Neural cell (in vitro differentiated cells): ENCODE results near the gene NOS1AP. TPM values are rescaled to one million over a fixed set of nuclear protein-coding genes. Genes with fewer than 3 reads are reported as not detected.

ENCODE experiments used
- H2AFZ ChIP-seq: fragments of 200-600, 300-800 bp; sonication (generic), shearing (Covaris generic); 2 replicates; pipeline ENCODE4 v1.6.0; 2014; ENCODE audit warnings: low read depth, mild to moderate bottlenecking, antibody characterized with exemption, low read length, moderate library complexity
- H3F3A ChIP-seq: fragments of 200-600 bp; shearing (Covaris generic); 2 replicates; pipeline ENCODE4 v1.6.1; 2016; ENCODE audit warnings: mild to moderate bottlenecking, moderate library complexity, mixed read lengths, antibody characterized with exemption, low read length; ENCODE audit not compliant: insufficient read depth, poor library complexity, severe bottlenecking
- H3K27ac ChIP-seq: fragments of 200-600, 300-800 bp; sonication (generic), shearing (Covaris generic); 2 replicates; pipeline ENCODE4 v1.5.1; 2014; ENCODE audit warnings: mild to moderate bottlenecking, low read length, moderate library complexity
- H3K27me3 ChIP-seq: fragments of 300-800, 200-600 bp; sonication (generic), shearing (Covaris generic); 2 replicates; pipeline ENCODE4 v1.6.0; 2014; ENCODE audit warnings: mild to moderate bottlenecking, low read depth, low read length, moderate library complexity; ENCODE audit not compliant: insufficient read depth
- H3K36me3 ChIP-seq: fragments of 300-800, 200-600 bp; sonication (generic), shearing (Covaris generic); 2 replicates; pipeline ENCODE4 v1.5.1; 2014; ENCODE audit warnings: mild to moderate bottlenecking, antibody characterized with exemption, low read length, moderate library complexity; ENCODE audit not compliant: insufficient read depth
- H3K4me2 ChIP-seq: fragments of 300-800, 200-600 bp; sonication (generic), shearing (Covaris generic); 2 replicates; pipeline ENCODE4 v1.6.0; 2014; ENCODE audit warnings: mild to moderate bottlenecking, low read length
- H3K4me3 ChIP-seq: fragments of 300-800, 200-600 bp; sonication (generic), shearing (Covaris generic); 2 replicates; pipeline ENCODE4 v1.5.1; 2014; ENCODE audit warnings: mild to moderate bottlenecking, low read length, moderate library complexity
- H3K79me2 ChIP-seq: fragments of 200-600 bp; shearing (Covaris generic); replicated peaks from 2 replicates; pipeline ENCODE4 v1.6.0; 2014; ENCODE audit warnings: mild to moderate bottlenecking, low read length, moderate library complexity; ENCODE audit not compliant: insufficient read depth
- H3K9ac ChIP-seq: fragments of 300-800, 200-600 bp; sonication (generic), shearing (Covaris generic); 2 replicates; pipeline ENCODE4 v1.6.1; 2016; ENCODE audit warnings: mild to moderate bottlenecking, low read length, mixed read lengths
- H3K9me2 ChIP-seq: fragments of 200-600 bp; shearing (Covaris generic); 2 replicates; pipeline ENCODE4 v1.6.1; 2016; ENCODE audit warnings: mild to moderate bottlenecking, low read length, mixed read lengths; ENCODE audit not compliant: insufficient read depth
- H3K9me3 ChIP-seq: fragments of 200-600, 300-800 bp; sonication (generic), shearing (Covaris generic); 2 replicates; pipeline ENCODE4 v1.6.1; 2016; ENCODE audit warnings: mild to moderate bottlenecking, mixed run types, low read length, moderate library complexity, mixed read lengths
- H4K20me1 ChIP-seq: fragments of 200-600 bp; shearing (Covaris generic); 2 replicates; pipeline ENCODE4 v1.6.1; 2016; ENCODE audit warnings: mild to moderate bottlenecking, mixed run types; ENCODE audit not compliant: insufficient read depth
- EP300 ChIP-seq: fragments of 450-650 bp; conservative IDR thresholded peaks from 2 replicates; pipeline ENCODE4 v1.6.1; 2014; ENCODE audit warnings: antibody characterized with exemption, mild to moderate bottlenecking, moderate library complexity; ENCODE audit not compliant: poor library complexity, severe bottlenecking
- EZH2 ChIP-seq: fragments of 200-600, 300-800 bp; shearing (Covaris generic), sonication (generic); IDR thresholded peaks from 2 replicates; pipeline ENCODE4 v1.6.1; 2014; ENCODE audit warnings: antibody characterized with exemption, low read length, borderline replicate concordance, mild to moderate bottlenecking; ENCODE audit not compliant: insufficient read depth, poor library complexity, severe bottlenecking
- MXI1 ChIP-seq: fragments of 450-650 bp; conservative IDR thresholded peaks from 2 replicates; pipeline ENCODE4 v1.6.1; 2014; ENCODE audit warnings: antibody characterized with exemption, mild to moderate bottlenecking; ENCODE audit not compliant: poor library complexity, severe bottlenecking
- POLR2AphosphoS5 ChIP-seq: IDR thresholded peaks from 2 replicates; pipeline ENCODE4 v1.6.1; 2012
- RAD21 ChIP-seq: fragments of 450-650 bp; conservative IDR thresholded peaks from 2 replicates; pipeline ENCODE4 v1.6.1; 2014; ENCODE audit warnings: antibody characterized with exemption, mild to moderate bottlenecking, moderate library complexity
- SMC3 ChIP-seq: fragments of 450-650 bp; conservative IDR thresholded peaks from 2 replicates; pipeline ENCODE4 v1.6.1; 2014; ENCODE audit warnings: antibody characterized with exemption, mild to moderate bottlenecking, moderate library complexity; ENCODE audit not compliant: poor library complexity
- TAF1 ChIP-seq: IDR thresholded peaks from 2 replicates; pipeline ENCODE4 v1.6.1; 2012; ENCODE audit warnings: low read depth
- polyA plus RNA-seq: library from polyadenylated mRNA; depleted of rRNA; stranded (reverse); fragments of >200 nt; gene quantifications from 2 replicates; pipeline ENCODE4 v1.2.3, GENCODE V29; 2014
- TF ChIP-seq, protein P1 (sequence below): fragments of 450-650 bp; IDR thresholded peaks from 2 replicates; pipeline ENCODE4 v1.5.1; 2014; ENCODE audit warnings: antibody characterized with exemption, mild to moderate bottlenecking, moderate library complexity; ENCODE audit not compliant: poor library complexity, severe bottlenecking
- TF ChIP-seq, protein P2 (sequence below): IDR thresholded peaks from 2 replicates; pipeline ENCODE4 v1.6.1; 2012; ENCODE audit warnings: borderline replicate concordance

NOS1AP gene
- polyA plus RNA-seq, 1 donor from 2014 or later, result 5.3 TPM

DNA sequence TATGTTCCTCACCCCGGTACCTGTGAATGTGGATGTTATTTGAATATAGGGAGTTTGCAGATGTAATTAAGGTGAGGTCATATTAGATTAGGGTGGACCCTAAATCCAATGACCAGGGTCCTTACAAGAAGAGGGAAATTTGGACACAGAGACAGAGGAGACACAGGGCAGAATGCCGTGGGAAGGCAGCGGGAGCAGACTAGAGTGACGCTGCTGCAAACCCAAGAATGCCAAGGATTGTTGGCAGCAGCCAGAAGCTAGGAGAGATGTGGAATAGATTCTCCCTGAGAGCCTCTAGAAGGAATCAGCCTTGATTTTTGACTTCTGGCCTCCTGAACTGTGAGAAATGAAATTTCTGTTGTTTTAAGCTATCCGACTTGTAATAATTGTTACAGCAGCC, 253.5 kb downstream of the NOS1AP start:
- TF ChIP-seq SMC3 (no peak), MXI1 (no peak)
- Histone ChIP-seq H3K27ac (no peak overlapping the region), H3K27me3 (no peaks in the 10 kb centered on the region)

DNA sequence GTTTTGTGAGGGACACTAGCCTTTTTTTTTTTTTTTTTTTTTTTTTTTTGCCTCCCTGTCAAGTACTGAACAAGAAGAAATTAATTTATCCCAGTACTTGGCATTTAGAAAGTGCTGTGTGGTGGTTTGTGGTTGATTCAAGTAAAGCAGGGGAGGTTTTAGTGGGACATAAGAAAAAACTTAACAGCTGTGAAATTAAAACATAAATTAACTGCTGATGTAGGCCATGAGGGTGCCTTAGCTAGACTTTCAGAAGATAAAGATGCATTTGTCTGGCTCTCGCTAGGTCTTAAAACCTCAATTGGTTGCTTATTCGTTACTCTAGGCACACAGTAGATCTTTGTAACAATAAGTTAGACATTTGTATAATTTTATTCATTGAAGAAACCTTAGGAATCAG, 254.9 kb downstream of the NOS1AP start:
- Histone ChIP-seq H4K20me1 (no peaks in the 10 kb centered on the region), H3K4me2 (no peak overlapping the region), H3K9ac (no peak overlapping the region), H3K27me3 (no peaks in the 10 kb centered on the region), H3F3A (no peaks in the 10 kb centered on the region), H3K27ac (no peak overlapping the region), H3K36me3 (no peaks in the 10 kb centered on the region), H3K9me3 (no peaks in the 10 kb centered on the region), H2AFZ (no peak overlapping the region), H3K9me2 (no peaks in the 10 kb centered on the region), H3K79me2 (no peaks in the 10 kb centered on the region), H3K4me3 (no peak overlapping the region)
- TF ChIP-seq SMC3, result no peak
- TF ChIP-seq TAF1, result no peak
- TF ChIP-seq, protein P1, sequence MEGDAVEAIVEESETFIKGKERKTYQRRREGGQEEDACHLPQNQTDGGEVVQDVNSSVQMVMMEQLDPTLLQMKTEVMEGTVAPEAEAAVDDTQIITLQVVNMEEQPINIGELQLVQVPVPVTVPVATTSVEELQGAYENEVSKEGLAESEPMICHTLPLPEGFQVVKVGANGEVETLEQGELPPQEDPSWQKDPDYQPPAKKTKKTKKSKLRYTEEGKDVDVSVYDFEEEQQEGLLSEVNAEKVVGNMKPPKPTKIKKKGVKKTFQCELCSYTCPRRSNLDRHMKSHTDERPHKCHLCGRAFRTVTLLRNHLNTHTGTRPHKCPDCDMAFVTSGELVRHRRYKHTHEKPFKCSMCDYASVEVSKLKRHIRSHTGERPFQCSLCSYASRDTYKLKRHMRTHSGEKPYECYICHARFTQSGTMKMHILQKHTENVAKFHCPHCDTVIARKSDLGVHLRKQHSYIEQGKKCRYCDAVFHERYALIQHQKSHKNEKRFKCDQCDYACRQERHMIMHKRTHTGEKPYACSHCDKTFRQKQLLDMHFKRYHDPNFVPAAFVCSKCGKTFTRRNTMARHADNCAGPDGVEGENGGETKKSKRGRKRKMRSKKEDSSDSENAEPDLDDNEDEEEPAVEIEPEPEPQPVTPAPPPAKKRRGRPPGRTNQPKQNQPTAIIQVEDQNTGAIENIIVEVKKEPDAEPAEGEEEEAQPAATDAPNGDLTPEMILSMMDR, result no peak
- TF ChIP-seq MXI1, result no peak
- TF ChIP-seq EZH2, result no peak
- TF ChIP-seq EP300, result no peak
- no peak for TF ChIP-seq RAD21
- TF ChIP-seq, protein P2, sequence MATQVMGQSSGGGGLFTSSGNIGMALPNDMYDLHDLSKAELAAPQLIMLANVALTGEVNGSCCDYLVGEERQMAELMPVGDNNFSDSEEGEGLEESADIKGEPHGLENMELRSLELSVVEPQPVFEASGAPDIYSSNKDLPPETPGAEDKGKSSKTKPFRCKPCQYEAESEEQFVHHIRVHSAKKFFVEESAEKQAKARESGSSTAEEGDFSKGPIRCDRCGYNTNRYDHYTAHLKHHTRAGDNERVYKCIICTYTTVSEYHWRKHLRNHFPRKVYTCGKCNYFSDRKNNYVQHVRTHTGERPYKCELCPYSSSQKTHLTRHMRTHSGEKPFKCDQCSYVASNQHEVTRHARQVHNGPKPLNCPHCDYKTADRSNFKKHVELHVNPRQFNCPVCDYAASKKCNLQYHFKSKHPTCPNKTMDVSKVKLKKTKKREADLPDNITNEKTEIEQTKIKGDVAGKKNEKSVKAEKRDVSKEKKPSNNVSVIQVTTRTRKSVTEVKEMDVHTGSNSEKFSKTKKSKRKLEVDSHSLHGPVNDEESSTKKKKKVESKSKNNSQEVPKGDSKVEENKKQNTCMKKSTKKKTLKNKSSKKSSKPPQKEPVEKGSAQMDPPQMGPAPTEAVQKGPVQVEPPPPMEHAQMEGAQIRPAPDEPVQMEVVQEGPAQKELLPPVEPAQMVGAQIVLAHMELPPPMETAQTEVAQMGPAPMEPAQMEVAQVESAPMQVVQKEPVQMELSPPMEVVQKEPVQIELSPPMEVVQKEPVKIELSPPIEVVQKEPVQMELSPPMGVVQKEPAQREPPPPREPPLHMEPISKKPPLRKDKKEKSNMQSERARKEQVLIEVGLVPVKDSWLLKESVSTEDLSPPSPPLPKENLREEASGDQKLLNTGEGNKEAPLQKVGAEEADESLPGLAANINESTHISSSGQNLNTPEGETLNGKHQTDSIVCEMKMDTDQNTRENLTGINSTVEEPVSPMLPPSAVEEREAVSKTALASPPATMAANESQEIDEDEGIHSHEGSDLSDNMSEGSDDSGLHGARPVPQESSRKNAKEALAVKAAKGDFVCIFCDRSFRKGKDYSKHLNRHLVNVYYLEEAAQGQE, result no peak

More for the DNA sequence above, 253.5 kb downstream of the NOS1AP start:
- no peaks in the 10 kb centered on the region for H4K20me1 ChIP-seq
- no peak overlapping the region for H2AFZ ChIP-seq
- H3F3A ChIP-seq, result no peaks in the 10 kb centered on the region
- H3K4me3 ChIP-seq, result no peak overlapping the region
- no peaks in the 10 kb centered on the region for H3K36me3 ChIP-seq
- no peaks in the 10 kb centered on the region for H3K9me3 ChIP-seq
- no peaks in the 10 kb centered on the region for H3K9me2 ChIP-seq
- no peak overlapping the region for H3K4me2 ChIP-seq
- no peaks in the 10 kb centered on the region for H3K79me2 ChIP-seq
- no peak overlapping the region for H3K9ac ChIP-seq

DNA sequence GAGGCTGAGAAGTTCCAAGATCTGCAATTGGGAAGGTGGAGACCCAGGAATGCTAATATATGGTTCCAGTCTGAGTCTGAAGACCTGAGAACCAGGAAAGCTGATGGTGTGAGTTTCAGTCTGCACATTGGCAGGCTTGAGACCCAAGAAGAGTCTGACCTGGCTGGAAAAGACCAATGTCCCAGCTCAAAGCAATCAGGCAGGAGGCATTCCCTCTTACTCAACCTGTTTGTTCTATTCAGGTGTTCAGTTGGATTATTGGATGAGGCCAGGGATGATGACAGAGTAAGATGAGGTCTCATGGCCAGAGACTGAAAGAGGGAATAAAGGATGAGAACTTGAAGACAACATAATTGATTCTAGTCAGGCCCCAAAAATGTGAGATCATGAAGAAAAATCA, 257.1 kb downstream of the NOS1AP start:
- H3F3A ChIP-seq, result no peaks in the 10 kb centered on the region
- H4K20me1 ChIP-seq, result no peaks in the 10 kb centered on the region
- H3K27ac ChIP-seq, result no peak overlapping the region
- H3K9me2 ChIP-seq, result no peaks in the 10 kb centered on the region
- H3K79me2 ChIP-seq, result no peaks in the 10 kb centered on the region
- H3K9me3 ChIP-seq, result no peaks in the 10 kb centered on the region
- TF ChIP-seq EZH2, result no peak
- TF ChIP-seq, protein P2, result no peak
- TF ChIP-seq RAD21, result no peak
- TF ChIP-seq MXI1, result no peak
- no peak for TF ChIP-seq POLR2AphosphoS5
- TF ChIP-seq SMC3, result no peak
- TF ChIP-seq, protein P1, result no peak
- no peak for TF ChIP-seq EP300
- no peak for TF ChIP-seq TAF1
- H3K36me3 ChIP-seq, result no peaks in the 10 kb centered on the region
- H2AFZ ChIP-seq, result no peak overlapping the region
- no peak overlapping the region for H3K4me2 ChIP-seq
- no peak overlapping the region for H3K9ac ChIP-seq
- H3K27me3 ChIP-seq, result no peaks in the 10 kb centered on the region
- H3K4me3 ChIP-seq, result no peak overlapping the region
